Stimulated activated CD8-positive, alpha-beta memory T cell treated with anti-CD3 and anti-CD28 coated beads, Interleukin-15, amount 100 ng/mL, for 4 hours (primary cell): ENCODE results near the gene HAPLN3.

ENCODE experiments used
- DNase-seq, 2 donors: peaks; one replicate each; pipeline ENCODE4 v3.0.0-alpha.2; 2020; ENCODE audit warnings: low read depth in 2 of 2

HAPLN3 gene

GRCh38 chr15:88911766-88912118 is 16.4 kb upstream of the HAPLN3 start:
- no peak for DNase-seq

DNA sequence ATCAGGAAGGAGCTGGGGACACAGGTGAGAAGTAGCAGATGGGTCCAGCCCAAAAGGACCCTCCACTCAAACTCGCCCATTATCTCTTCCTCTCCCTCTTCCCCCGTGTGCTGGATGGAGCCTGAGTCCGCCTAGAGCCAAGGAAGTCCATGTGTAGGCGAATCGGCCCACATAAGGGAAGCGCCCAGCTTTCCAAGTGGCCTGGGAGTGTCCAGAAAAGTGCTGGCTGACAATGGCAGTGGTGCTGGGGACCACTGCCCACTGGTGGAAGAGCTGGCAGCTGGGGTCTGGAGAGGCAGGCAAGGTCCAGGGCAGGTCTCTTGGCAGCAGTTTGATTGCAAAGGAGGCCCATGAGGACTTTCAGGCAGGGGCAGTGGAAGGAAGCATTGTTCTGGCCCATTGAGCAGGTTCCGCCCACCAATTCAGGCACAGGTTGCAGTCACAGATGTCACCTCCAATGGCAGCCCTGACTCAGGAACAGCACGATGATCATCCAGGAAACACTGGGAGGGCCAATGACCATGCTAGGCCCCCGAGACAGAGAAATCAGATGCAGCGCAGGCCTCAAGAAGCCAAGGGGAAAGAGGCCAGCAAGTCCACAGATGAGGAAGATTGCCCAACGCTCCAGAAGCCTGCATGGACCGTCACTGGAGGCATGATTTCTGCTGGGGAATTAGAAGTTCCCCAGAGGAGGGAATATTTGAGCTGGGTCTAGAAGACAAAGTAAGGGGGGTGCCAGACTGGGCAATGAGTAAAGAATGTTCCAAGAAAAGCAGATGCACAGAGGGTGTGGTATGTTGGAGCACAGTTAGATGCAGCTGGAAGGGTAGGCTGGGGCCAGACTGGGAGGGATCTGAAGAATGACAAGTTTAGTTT is 14.8 kb upstream of the HAPLN3 start:
- DNase-seq, result no peak

DNA sequence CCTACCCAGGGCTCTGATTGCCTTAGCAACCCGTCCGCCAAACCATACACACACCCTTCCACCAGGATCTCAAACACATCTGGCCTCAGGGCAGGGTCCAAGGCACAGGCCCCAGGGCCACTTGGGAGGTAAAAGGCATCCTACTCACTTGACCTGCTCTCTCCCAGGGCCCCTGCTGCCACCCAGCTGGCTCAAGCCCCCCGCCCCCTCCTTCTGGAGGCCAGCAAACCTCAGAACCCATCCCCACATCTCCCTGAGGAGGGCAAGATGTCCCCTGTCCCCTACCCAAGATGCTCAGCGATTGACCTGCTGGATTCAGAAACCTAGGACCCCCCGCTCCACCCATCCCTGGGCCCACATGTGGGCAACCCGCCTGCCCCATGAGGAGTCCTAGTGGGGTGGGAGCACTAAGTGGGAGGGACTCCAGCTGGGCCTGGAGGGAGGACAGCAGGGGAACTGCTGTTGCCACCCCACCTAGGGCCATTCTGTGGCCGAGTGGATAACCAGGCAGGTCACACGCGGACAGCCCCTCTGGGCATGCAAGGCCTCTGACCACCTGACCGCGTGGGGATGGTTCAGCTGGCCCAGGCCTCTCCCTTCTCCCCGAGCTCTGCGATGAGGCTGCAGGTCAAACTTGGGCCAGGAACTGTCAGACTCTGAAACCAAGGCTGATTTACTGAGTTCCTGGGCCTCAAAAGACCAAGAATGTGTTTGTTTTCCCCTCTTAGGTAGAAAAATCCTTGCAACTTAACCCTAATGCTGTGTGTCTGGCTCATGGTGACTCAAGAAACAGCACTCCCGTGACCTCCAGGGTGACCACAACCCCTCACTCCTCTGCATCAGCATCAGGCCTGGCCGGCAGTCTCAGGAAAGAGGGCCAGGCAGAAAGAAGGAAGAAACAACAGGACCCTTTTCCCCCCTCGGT is 13.6 kb upstream of the HAPLN3 start:
- no peak for DNase-seq

- DNase-seq, result no peak
These were observed 12.8 kb upstream of the HAPLN3 start for GRCh38 chr15:88908123-88908522.

DNA sequence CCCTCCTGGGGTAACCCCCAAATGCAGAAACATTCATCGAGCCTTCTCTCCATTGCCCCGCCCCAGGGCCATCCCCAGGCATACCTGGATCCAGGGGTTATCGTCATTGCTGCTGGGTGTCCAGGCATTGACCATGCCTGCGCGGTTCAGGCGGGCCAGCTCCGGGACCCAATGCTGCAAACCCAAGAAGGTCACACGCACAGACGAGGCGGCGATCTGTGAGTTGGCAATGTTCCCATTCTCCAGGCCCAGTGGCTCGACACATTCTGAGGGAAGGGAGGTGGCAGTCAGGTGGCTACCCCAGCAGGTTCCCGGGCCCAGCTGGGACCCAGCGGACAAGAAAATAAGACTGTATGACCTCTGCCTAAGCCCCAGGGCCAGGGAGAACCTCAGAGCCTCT is 11.8 kb upstream of the HAPLN3 start:
- DNase-seq, result no peak

DNA sequence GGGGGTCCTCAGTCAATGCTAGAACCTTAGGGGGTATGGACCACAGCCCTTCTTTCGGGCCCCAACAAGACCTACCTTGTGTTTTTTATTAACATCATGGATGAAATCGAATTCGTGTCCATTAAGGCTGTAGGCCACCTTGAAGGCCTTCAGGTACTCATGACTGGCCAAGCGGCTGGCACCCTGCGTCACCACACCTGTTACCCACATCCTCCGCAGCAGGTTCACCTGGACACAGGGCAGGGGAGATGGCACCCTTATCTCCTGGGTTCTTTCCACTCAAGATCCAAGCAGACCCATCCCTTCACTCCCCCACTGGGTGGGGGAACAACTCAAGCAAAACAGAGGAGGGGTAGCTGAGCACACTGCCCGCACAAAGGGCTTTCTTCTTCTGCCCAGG is 11.2 kb upstream of the HAPLN3 start:
- DNase-seq, result no peak

GRCh38 chr15:88906130-88906529 is 10.8 kb upstream of the HAPLN3 start:
- DNase-seq, result no peak

DNA sequence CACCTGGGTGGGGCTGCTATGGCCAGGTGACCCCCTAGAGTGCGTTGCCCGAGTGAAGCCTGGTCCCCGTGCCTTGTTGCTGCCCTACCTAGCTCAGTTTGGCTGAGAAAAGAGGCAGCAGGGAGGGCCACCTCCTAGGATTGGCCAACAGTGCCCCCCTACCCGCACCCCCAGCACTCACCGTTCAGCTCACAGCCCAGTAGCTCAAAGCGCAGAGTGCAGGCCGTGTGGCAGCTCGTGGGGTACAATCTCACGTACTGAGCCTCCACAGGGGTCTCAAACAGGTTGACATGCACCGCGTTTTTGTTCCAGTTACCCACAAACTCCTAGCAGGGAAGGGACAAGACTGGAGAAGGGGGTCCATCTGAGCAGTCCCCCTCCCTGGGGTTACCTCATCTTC is 10.2 kb upstream of the HAPLN3 start:
- no peak for DNase-seq

- DNase-seq, result peak; percentile 69 to 88
These were observed 9.4 kb upstream of the HAPLN3 start for GRCh38 chr15:88904624-88905327.

GRCh38 chr15:88904257-88904623 is 8.9 kb upstream of the HAPLN3 start:
- DNase-seq, result no peak

DNA sequence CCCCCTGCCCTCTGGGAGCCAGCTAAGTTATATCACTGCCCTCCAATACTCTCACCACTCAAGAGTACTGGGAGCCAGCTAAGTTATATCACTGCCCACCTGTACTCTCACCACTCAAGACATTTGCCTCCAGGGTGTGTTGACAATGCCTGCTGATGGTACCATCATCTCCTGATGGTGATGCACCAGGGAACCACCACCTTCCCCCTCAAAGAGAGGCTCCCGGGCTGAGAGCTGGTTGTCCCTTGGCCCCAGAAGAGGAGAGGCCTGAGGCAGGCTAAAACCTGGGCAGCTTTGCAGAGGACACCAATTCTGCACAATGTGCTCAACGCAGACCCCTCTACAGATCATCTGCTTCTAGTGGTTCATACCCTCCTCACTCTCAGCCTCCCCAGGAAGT is 7.5 kb upstream of the HAPLN3 start:
- DNase-seq, result no peak

DNA sequence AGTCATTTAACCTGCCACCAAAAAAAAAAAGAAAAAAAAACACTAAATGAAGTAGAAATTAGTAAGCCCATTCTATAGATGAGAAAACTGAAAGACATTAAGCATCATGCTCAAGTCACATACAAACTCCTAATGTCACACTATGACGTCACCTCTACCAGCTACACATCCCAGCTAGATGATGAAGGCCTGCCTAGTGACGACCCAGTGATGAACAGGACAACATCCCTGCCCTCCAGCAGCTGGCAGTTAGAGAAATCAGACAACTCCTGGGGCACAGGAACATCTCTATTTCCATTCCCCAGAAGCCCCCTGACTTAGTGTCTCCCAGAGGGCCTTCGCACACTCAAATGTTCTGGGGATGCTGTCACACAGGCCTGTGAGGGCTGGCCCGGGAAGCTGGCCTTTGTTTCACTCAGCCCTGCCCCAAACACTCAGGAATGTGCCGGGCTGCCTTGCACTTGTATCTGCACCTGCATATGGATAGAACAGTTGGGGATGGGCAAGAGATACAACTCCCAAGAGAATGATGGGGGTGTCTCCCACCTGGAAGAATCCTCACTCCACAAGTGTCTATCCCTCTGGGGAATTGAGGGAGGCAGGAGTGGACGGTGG is 7.0 kb upstream of the HAPLN3 start:
- DNase-seq, result no peak

GRCh38 chr15:88901508-88902220 is 6.3 kb upstream of the HAPLN3 start:
- DNase-seq, result no peak

DNA sequence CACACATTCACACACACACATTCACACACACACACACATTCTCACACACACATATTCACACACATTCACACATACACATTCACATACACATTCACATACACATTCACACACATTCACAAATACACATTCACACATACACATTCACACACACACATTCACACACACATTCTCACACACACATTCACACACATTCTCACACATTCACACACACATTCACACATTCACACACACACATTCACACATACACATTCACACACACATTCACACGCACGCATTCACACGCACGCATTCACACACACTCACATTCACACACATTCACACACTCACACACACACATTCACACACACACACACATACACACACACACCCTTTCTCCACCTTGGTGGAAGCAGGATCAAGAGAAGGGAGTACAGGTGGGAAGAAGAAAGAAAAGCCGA is 5.7 kb upstream of the HAPLN3 start:
- no peak for DNase-seq

- DNase-seq, result no peak
These were observed 5.1 kb upstream of the HAPLN3 start for GRCh38 chr15:88900309-88900981.

DNA sequence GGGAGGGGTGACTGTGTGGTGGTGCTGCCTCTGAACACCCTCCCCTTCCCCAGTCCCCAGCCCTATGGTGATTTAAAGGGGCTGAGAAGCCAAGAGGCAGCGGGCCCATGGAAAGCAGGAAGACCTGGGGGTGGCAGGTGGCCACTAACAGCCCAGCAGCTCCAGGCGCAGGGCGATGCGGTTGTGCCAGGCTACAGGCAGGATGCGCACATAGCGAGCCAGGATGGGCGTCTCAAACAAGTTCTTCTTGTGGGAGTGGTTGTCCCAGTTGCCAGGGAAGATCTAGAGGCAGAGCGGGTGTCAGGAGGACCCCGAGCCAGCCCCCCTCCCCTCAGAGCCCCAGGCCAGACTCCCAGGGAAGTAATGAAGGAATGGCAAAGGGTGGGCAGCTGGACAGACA is 3.9 kb upstream of the HAPLN3 start:
- DNase-seq, result no peak

- DNase-seq, result no peak
These were observed 3.4 kb upstream of the HAPLN3 start for GRCh38 chr15:88898736-88899135.

DNA sequence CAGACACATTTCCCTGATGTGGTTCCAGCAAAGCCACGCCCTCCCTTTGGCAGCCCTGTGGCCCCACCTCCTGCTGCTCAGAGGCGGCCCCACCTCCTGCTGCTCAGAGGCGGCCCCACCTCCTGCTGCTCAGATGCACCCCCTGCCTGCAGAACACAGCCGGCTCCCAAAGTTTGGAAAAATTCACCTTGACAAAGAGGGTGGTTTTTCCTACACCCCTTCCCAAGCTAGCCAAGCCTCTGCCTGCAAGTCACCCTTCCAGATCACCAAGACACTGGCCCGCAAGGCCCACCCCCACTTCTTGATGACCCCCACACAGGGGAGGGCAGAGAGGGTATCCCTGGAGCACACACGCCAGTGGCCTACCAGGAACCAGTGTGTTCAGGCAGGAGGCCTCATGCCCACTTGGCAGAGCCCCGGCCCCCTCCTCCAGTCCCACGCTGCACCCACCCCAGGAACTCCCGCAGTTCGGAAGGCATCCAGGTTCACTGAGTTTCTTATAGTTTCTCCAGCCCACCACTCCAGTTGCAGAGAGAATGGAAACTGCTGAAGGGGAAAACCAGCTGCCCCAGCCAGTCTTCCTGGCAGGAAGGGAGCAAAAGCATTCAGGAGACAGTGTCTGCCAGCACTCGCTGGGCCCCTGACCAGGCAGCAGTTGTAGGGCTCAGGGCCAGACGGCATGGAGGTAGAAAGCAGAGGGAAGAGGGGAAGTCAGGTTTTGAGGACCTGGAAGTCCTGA is 2.3 kb upstream of the HAPLN3 start:
- DNase-seq, result peak; percentile 47 to 74

GRCh38 chr15:88897142-88897455 is 1.8 kb upstream of the HAPLN3 start:
- DNase-seq, result no peak
